Kidney tubule cell (primary cell): ENCODE data around the gene LTBP1.

ENCODE experiments used
- DNase-seq: peaks from one replicate; pipeline ENCODE4 v3.0.0-alpha.2; 2018; ENCODE audit warnings: low spot score

The LTBP1 gene

GRCh38 chr2:32931945-32932709, 14.6 kb upstream of the LTBP1 start:
- no peak for DNase-seq

- DNase-seq = no peak
Observed at GRCh38 chr2:32932825-32933755, 13.7 kb upstream of the LTBP1 start.

- DNase-seq = no peak
Observed at GRCh38 chr2:32933756-32934095, 13.0 kb upstream of the LTBP1 start.

- peak; percentile 3 for DNase-seq
Observed at GRCh38 chr2:32937602-32938448, 8.9 kb upstream of the LTBP1 start.

GRCh38 chr2:32938934-32939333, 7.8 kb upstream of the LTBP1 start:
- DNase-seq = no peak

- DNase-seq = no peak
Observed at GRCh38 chr2:32940316-32940997, 6.3 kb upstream of the LTBP1 start.

GRCh38 chr2:32941944-32942690, 4.6 kb upstream of the LTBP1 start:
- DNase-seq = no peak

GRCh38 chr2:32942793-32943485, 3.8 kb upstream of the LTBP1 start:
- no peak for DNase-seq

- DNase-seq = peak; percentile 3
Observed at GRCh38 chr2:32945286-32945685, 1.5 kb upstream of the LTBP1 start.

- peak; percentile 19 for DNase-seq
Observed at GRCh38 chr2:32947076-32947483, 327 bp downstream of the LTBP1 start.

- DNase-seq = peak; percentile 43
Observed at GRCh38 chr2:32947484-32948143, 861 bp downstream of the LTBP1 start.

- DNase-seq = no peak
Observed at GRCh38 chr2:32948266-32948665, 1.5 kb downstream of the LTBP1 start.

- DNase-seq = no peak
Observed at GRCh38 chr2:32949260-32949659, 2.5 kb downstream of the LTBP1 start.

- DNase-seq = no peak
Observed at GRCh38 chr2:32951672-32952071, 4.9 kb downstream of the LTBP1 start.

GRCh38 chr2:32952761-32953476, 6.2 kb downstream of the LTBP1 start:
- DNase-seq = no peak

- no peak for DNase-seq
Observed at GRCh38 chr2:32954206-32954605, 7.5 kb downstream of the LTBP1 start.

GRCh38 chr2:32958821-32959220, 12.1 kb downstream of the LTBP1 start:
- no peak for DNase-seq

- DNase-seq = no peak
Observed at GRCh38 chr2:32960238-32960637, 13.5 kb downstream of the LTBP1 start.
